ENCODE data around the gene MBP.
A peak's percentile ranks its signal among the peaks of the same experiment; 100 is the strongest.

MBP gene

GRCh38 chr18:77086656-77087392, 45.8 kb downstream of the MBP start:
- ChIA-PET POLR2A (interaction anchor here (0.7 to 0.9 kb wide), 2 partner anchors 15 to 35 kb away, joined by 3 to 4 read pairs; no protein-coding TSS in a partner anchor), CTCF (interaction anchor here (1.0 to 1.3 kb wide), 3 partner anchors 10 to 104 kb away, joined by 3 to 4 read pairs (median 3); no protein-coding TSS in a partner anchor)
- no peak for DNase-seq (ENCODE audit: low read depth, low spot score)
- H3K4me3 ChIP-seq (ENCODE audit: low read depth, low read length) = peak overlapping the region; percentile 46
- no peak for TF ChIP-seq CTCF (IDR thresholded peaks at IDR 0.05; ENCODE audit: insufficient read depth, low read length, missing control alignments)

GRCh38 chr18:77086034-77086433, 46.5 kb downstream of the MBP start:
- ChIA-PET CTCF (interaction anchor here (1.0 to 1.3 kb wide), 2 partner anchors 86 to 103 kb away, joined by 3 read pairs; no protein-coding TSS in a partner anchor), POLR2A (interaction anchor here (0.7 kb wide), 1 partner anchor 36 kb away, joined by 3 read pairs; no protein-coding TSS in a partner anchor)
- no peak for TF ChIP-seq CTCF (IDR thresholded peaks at IDR 0.05; ENCODE audit: insufficient read depth, low read length, missing control alignments)
- H3K4me3 ChIP-seq (ENCODE audit: low read depth, low read length) = no peak overlapping the region
- DNase-seq (ENCODE audit: low read depth, low spot score) = no peak

- TF ChIP-seq CTCF (IDR thresholded peaks at IDR 0.05; ENCODE audit: insufficient read depth, low read length, missing control alignments) = no peak
- ChIA-PET POLR2A (no interaction called here), CTCF (interaction anchor here (0.8 to 1.2 kb wide), 2 partner anchors 11 to 84 kb away, joined by 3 to 4 read pairs; no protein-coding TSS in a partner anchor)
- H3K4me3 ChIP-seq (ENCODE audit: low read depth, low read length) = no peak overlapping the region
- DNase-seq (ENCODE audit: low read depth, low spot score) = no peak
Observed at GRCh38 chr18:77084688-77085035, 47.9 kb downstream of the MBP start.

GRCh38 chr18:77082316-77082955, 50.1 kb downstream of the MBP start:
- TF ChIP-seq CTCF (IDR thresholded peaks at IDR 0.05; ENCODE audit: insufficient read depth, low read length, missing control alignments) = no peak
- no peak overlapping the region for H3K4me3 ChIP-seq (ENCODE audit: low read depth, low read length)
- DNase-seq (ENCODE audit: low read depth, low spot score) = no peak
- ChIA-PET POLR2A (no interaction called here), CTCF (no interaction called here)

GRCh38 chr18:77081390-77081778, 51.2 kb downstream of the MBP start:
- ChIA-PET POLR2A (interaction anchor here (0.8 to 1.0 kb wide), 2 partner anchors 10 to 18 kb away, joined by 4 read pairs; no protein-coding TSS in a partner anchor), CTCF (interaction anchor here (1.2 to 1.6 kb wide), 2 partner anchors 15 to 20 kb away, joined by 3 to 5 read pairs; no protein-coding TSS in a partner anchor)

More at GRCh38 chr18:77081390-77081778, 51.2 kb downstream of the MBP start:
- H3K4me3 ChIP-seq (ENCODE audit: low read depth, low read length) = no peak overlapping the region
- no peak for DNase-seq (ENCODE audit: low read depth, low spot score)
- no peak for TF ChIP-seq CTCF (IDR thresholded peaks at IDR 0.05; ENCODE audit: insufficient read depth, low read length, missing control alignments)

Measured in AG04449 (cell line).